Measurements from ENCODE around the gene CBFA2T3.

The CBFA2T3 gene

GRCh38 chr16:88907768-88908167 is 69.2 kb downstream of the CBFA2T3 start:
- no peak for DNase-seq
- peaks cover 13% of the 10 kb centered on the region for H3K27me3 Mint-ChIP-seq (ENCODE audit: low read depth, poor library complexity)
- no peak overlapping the region for H3K27ac Mint-ChIP-seq
- no peak overlapping the region for H3K4me3 Mint-ChIP-seq
- H3K36me3 Mint-ChIP-seq (ENCODE audit: low read depth): no peaks in the 10 kb centered on the region
- peaks cover 32% of the 10 kb centered on the region for H3K4me1 Mint-ChIP-seq
- TF ChIP-seq, protein P1, sequence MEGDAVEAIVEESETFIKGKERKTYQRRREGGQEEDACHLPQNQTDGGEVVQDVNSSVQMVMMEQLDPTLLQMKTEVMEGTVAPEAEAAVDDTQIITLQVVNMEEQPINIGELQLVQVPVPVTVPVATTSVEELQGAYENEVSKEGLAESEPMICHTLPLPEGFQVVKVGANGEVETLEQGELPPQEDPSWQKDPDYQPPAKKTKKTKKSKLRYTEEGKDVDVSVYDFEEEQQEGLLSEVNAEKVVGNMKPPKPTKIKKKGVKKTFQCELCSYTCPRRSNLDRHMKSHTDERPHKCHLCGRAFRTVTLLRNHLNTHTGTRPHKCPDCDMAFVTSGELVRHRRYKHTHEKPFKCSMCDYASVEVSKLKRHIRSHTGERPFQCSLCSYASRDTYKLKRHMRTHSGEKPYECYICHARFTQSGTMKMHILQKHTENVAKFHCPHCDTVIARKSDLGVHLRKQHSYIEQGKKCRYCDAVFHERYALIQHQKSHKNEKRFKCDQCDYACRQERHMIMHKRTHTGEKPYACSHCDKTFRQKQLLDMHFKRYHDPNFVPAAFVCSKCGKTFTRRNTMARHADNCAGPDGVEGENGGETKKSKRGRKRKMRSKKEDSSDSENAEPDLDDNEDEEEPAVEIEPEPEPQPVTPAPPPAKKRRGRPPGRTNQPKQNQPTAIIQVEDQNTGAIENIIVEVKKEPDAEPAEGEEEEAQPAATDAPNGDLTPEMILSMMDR (IDR thresholded peaks at IDR 0.05): no peak
- no peaks in the 10 kb centered on the region for H3K9me3 Mint-ChIP-seq

DNA sequence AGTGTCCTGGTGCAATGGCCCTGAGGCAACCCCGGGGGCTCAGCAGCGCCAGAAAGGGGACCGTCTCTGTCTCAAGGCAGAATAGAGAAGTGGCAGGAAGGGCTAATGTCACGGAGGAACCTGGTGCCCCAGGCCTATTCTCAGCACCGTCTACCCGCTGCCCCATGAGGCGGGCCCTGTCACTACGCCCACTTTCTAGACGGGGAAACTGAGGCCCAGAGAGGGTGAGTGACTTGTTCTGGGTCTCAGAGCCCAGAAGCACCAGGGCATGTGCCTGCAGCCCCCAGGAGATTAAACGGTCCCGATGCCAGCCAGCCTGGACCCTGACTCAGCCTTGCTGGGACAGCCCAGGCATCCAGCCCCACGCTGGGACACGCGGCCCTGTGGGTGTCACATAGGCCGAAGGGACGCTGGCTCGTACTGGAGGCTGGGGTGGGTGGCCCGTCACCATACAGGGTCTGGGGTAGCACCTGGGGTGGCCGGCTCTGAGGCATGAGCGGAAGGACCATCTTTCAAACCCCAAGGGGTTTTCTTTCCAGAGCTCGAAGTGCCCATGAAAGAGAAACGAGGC is 70.4 kb downstream of the CBFA2T3 start:
- Mint-ChIP-seq H3K27me3 (ENCODE audit: low read depth, poor library complexity) (peaks cover 12% of the 10 kb centered on the region), H3K4me3 (no peak overlapping the region), H3K36me3 (ENCODE audit: low read depth) (no peaks in the 10 kb centered on the region), H3K9me3 (no peaks in the 10 kb centered on the region), H3K27ac (no peak overlapping the region), H3K4me1 (peaks cover 24% of the 10 kb centered on the region)
- DNase-seq: no peak
- TF ChIP-seq, protein P1 (IDR thresholded peaks at IDR 0.05): no peak

GRCh38 chr16:88906020-88906419 is 71.0 kb downstream of the CBFA2T3 start:
- DNase-seq: no peak
- Mint-ChIP-seq H3K36me3 (ENCODE audit: low read depth) (no peaks in the 10 kb centered on the region), H3K4me3 (no peak overlapping the region), H3K4me1 (peaks cover 18% of the 10 kb centered on the region), H3K9me3 (no peaks in the 10 kb centered on the region), H3K27ac (no peak overlapping the region), H3K27me3 (ENCODE audit: low read depth, poor library complexity) (peaks cover 9% of the 10 kb centered on the region)
- TF ChIP-seq, protein P1 (IDR thresholded peaks at IDR 0.05): no peak

- H3K9me3 Mint-ChIP-seq: no peaks in the 10 kb centered on the region
- H3K4me1 Mint-ChIP-seq: peaks cover 16% of the 10 kb centered on the region
- DNase-seq: peak; percentile 68
- H3K4me3 Mint-ChIP-seq: no peak overlapping the region
- H3K27ac Mint-ChIP-seq: no peak overlapping the region
- H3K27me3 Mint-ChIP-seq (ENCODE audit: low read depth, poor library complexity): peaks cover 9% of the 10 kb centered on the region
- H3K36me3 Mint-ChIP-seq (ENCODE audit: low read depth): no peaks in the 10 kb centered on the region
- TF ChIP-seq, protein P1 (IDR thresholded peaks at IDR 0.05): no peak
Observed at GRCh38 chr16:88905563-88905962, 71.4 kb downstream of the CBFA2T3 start.

DNA sequence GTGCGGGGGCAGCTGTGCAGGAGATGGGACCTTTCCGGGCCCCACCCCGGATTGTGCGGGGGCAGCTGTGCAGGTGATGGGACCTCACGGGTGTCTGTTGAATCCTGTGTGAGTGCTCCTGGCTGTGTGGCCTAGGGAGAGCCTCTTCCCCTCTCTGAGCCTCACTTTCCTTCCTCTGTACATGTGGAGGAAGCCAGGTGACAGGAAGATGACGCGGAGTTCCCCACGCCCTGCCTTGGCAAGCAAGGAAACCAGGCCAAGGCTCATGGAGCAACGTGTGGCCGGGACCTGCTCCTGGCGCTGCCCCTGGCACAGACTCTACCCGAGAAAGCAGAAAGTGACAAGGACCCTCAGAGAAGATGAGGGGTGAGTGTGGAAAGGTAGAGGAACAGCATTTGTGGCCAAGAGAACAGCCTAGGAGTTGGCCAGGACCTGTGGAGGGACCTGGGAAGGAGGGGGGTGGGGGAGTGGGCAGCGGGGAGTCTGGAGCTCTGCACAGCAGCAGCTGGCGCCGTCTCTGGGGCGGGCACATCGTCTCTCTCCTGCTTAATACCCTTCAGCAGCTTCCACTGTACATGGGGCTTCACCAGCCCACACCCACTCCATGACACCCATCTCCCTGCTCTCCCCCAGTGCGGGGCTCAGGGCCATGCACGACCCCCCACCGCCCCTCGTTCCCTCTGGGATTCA is 72.2 kb downstream of the CBFA2T3 start:
- DNase-seq: no peak
- Mint-ChIP-seq H3K27ac (no peak overlapping the region), H3K36me3 (ENCODE audit: low read depth) (no peaks in the 10 kb centered on the region), H3K27me3 (ENCODE audit: low read depth, poor library complexity) (peaks cover 9% of the 10 kb centered on the region), H3K9me3 (no peaks in the 10 kb centered on the region), H3K4me3 (no peak overlapping the region), H3K4me1 (peaks cover 10% of the 10 kb centered on the region)
- TF ChIP-seq, protein P1 (IDR thresholded peaks at IDR 0.05): no peak

DNA sequence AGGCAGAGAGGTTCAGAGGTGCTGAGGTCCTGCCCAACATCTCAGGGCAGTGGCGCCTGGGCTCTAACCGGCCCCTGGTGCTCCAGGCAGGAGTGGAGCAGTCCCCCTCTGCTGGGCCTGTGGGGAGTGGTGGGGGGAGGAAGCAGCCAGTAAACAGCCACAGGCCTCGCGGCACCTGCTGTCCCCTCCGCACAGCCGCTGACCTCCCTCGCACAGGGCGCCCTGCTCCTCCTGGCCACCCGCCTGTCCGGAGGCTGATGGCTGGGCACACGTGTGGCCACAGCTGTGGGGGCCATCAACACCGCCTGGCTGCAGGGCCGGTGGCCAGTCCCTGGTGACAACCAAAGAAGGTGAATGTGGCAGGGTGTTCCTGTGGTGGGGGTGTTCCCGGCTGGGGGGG is 73.7 kb downstream of the CBFA2T3 start:
- Mint-ChIP-seq H3K36me3 (ENCODE audit: low read depth) (no peaks in the 10 kb centered on the region), H3K27ac (no peak overlapping the region), H3K27me3 (ENCODE audit: low read depth, poor library complexity) (peaks cover 6% of the 10 kb centered on the region), H3K4me1 (peaks cover 10% of the 10 kb centered on the region), H3K9me3 (no peaks in the 10 kb centered on the region), H3K4me3 (no peak overlapping the region)
- TF ChIP-seq, protein P1 (IDR thresholded peaks at IDR 0.05): no peak
- no peak for DNase-seq

All from nephron progenitor cell (in vitro differentiated cells).